SK-N-MC (cell line): Measurements from ENCODE around the gene L2HGDH.
"Not testable (repeated sequence)": the region's sequence is repeated elsewhere in the genome, so short reads cannot be mapped to it uniquely, and the experiment has no call there.

ENCODE experiments used
- DNase-seq: peaks from one replicate; pipeline ENCODE4 v3.0.0-alpha.2; 2011; ENCODE audit warnings: low read depth, low spot score
- H3K27ac ChIP-seq: fragments of 200-600 bp; sonication (generic); 2 replicates; pipeline ENCODE4 v1.5.1; 2016; ENCODE audit warnings: mixed run types
- H3K36me3 ChIP-seq: fragments of 200-600 bp; sonication (generic); 2 replicates; pipeline ENCODE4 v1.6.1; 2017; ENCODE audit warnings: antibody characterized with exemption, low read length, mixed read lengths; ENCODE audit not compliant: insufficient read depth
- H3K4me3 ChIP-seq: fragments of 200-600 bp; sonication (generic); 2 replicates; pipeline ENCODE4 v1.5.1; 2016
- H3K9ac ChIP-seq: fragments of 200-600 bp; sonication (generic); 2 replicates; pipeline ENCODE4 v1.8.0; 2017; ENCODE audit warnings: mixed run types, mixed read lengths; ENCODE audit not compliant: insufficient read length
- H3K9me3 ChIP-seq: fragments of 200-600 bp; sonication (generic); 2 replicates; pipeline ENCODE4 v1.6.1; 2017; ENCODE audit warnings: low read depth, mild to moderate bottlenecking, antibody characterized with exemption, low read length, moderate library complexity, mixed read lengths
- EZH2 ChIP-seq: fragments of 200-600 bp; sonication (generic); IDR thresholded peaks from one replicate; pipeline ENCODE4 v1.6.1; 2017; ENCODE audit warnings: antibody characterized with exemption
- FOXP2 ChIP-seq: optimal IDR thresholded peaks from 2 replicates; pipeline ENCODE3; 2011; ENCODE audit warnings: mild to moderate bottlenecking, moderate library complexity; ENCODE audit not compliant: insufficient read depth; ENCODE audit errors: extremely low read length, control extremely low read depth
- POLR2AphosphoS5 ChIP-seq: IDR thresholded peaks from 2 replicates; pipeline ENCODE4 v1.6.1; 2012; ENCODE audit warnings: mild to moderate bottlenecking, low read depth, low read length, borderline replicate concordance

The L2HGDH gene

GRCh38 chr14:50311972-50312733, at the start of gene L2HGDH, which contains the start of gene DMAC2L:
Gene L2HGDH, minus strand, starts transcription at chr14:50312229. Its CDS starts 79 bp downstream, at chr14:50312150.
Gene DMAC2L, plus strand, starts transcription at chr14:50312324. Its CDS starts 9,164 bp downstream, at chr14:50321488.
- peak within 1 kb of the TSS; percentile 89 for H3K27ac ChIP-seq
- peak within 1 kb of the TSS; percentile 87 for H3K4me3 ChIP-seq
- DNase-seq, result no peak
- no peaks in the 10 kb centered on the region for H3K9me3 ChIP-seq
- peak within 1 kb of the TSS; percentile 92 for H3K9ac ChIP-seq
- peaks cover 9% of the 10 kb centered on the region; the same call in 1 of the 2 replicates for H3K36me3 ChIP-seq
- peak; percentile 96 for TF ChIP-seq POLR2AphosphoS5
- no peak for TF ChIP-seq FOXP2
- no peak for TF ChIP-seq EZH2

- H3K9ac ChIP-seq, result no peak overlapping the region
- H3K4me3 ChIP-seq, result no peak overlapping the region
- H3K27ac ChIP-seq, result no peak overlapping the region
- H3K9me3 ChIP-seq, result no peaks in the 10 kb centered on the region
- no peaks in the 10 kb centered on the region for H3K36me3 ChIP-seq
- TF ChIP-seq FOXP2 (no peak), POLR2AphosphoS5 (no peak), EZH2 (no peak)
- DNase-seq, result no peak
Observed at GRCh38 chr14:50360851-50361250, 48.8 kb upstream of the L2HGDH start.

DNA sequence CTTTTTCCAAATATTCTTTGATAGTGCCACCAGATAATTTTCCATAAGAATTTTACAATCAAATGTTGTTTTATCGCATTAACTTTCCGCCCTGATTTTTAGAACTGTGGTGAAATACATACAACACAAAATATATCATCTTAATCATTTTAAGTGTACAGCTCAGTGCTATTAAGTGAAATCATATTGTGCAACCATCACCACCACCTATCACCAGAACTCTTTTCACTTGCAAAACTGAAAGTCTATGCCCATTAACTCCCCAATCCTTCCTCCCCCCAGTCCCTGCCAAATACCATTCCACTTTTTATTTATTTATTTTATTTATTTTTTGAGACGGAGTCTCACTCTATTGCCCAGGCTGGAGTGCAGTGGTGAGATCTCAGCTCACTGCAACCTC, 48.1 kb upstream of the L2HGDH start:
- Histone ChIP-seq H3K27ac (no peak overlapping the region), H3K36me3 (no peaks in the 10 kb centered on the region), H3K9ac (no peak overlapping the region), H3K4me3 (no peak overlapping the region), H3K9me3 (no peaks in the 10 kb centered on the region)
- no peak for DNase-seq
- TF ChIP-seq EZH2 (no peak), FOXP2 (no peak), POLR2AphosphoS5 (no peak)

DNA sequence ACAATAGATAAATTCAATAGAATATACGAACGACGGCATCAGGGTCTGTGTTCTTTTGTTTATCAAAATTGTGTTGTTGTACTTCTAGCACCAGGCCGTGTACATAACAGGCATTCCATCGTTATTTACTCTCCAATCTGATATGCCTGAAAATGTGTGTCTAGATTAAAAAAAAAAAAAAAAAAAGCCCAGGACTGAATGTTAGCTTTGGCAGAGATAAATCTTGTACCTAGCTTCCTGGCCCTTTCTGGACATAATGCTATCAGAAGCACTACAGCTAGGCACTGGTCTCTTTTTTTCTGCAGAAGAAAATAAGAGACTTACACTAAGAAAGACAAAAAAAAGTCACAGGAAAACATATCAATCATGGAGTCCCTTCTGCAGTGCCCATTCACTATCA, 47.6 kb upstream of the L2HGDH start:
- no peak overlapping the region for H3K4me3 ChIP-seq
- DNase-seq, result no peak

DNA sequence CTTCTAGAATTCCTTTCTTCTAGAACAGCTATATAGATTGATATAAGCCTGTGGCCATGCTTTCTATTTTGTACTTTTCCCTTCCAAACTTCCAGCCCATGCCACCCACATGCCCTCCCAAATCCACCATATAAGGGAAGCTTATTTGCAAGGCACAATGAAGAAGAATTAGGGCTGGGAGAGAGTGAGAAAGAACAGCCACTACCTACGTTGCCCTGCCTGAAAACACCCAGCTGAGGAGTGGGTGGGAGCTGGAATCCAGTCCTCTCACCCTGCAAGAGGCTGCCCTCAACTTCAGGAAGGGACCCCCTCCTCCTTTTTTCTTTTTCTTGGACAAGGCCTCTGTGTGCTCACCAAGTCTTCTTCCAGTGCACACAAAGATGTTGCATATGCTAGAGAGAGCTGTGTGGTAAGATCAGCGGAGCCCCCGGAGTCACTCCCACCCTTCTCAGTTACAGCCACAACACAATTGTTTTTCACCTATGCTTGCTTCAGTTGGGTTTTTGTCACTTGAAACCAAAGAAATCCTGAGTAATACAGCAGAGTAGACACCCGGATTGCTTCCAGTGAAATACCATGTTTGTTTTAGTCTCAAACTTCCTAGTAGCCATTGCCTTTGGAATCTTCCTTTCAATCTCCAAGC, 45.8 kb upstream of the L2HGDH start:
- Histone ChIP-seq H3K9me3 (no peaks in the 10 kb centered on the region), H3K4me3 (no peak overlapping the region), H3K27ac (no peak overlapping the region), H3K9ac (no peak overlapping the region), H3K36me3 (no peaks in the 10 kb centered on the region)
- no peak for DNase-seq
- TF ChIP-seq POLR2AphosphoS5 (no peak), FOXP2 (no peak), EZH2 (no peak)

More for the DNA sequence above, 47.6 kb upstream of the L2HGDH start:
- Histone ChIP-seq H3K9ac (no peak overlapping the region), H3K27ac (no peak overlapping the region), H3K36me3 (no peaks in the 10 kb centered on the region), H3K9me3 (no peaks in the 10 kb centered on the region)
- TF ChIP-seq EZH2 (no peak), POLR2AphosphoS5 (no peak), FOXP2 (no peak)

- no peak overlapping the region for H3K27ac ChIP-seq
- H3K4me3 ChIP-seq, result no peak overlapping the region
- no peak for TF ChIP-seq FOXP2
- TF ChIP-seq POLR2AphosphoS5, result no peak
- no peak for TF ChIP-seq EZH2
- no peaks in the 10 kb centered on the region for H3K9me3 ChIP-seq
- no peak for DNase-seq
- H3K9ac ChIP-seq, result no peak overlapping the region
- H3K36me3 ChIP-seq, result no peaks in the 10 kb centered on the region
Observed at GRCh38 chr14:50357124-50357523, 45.1 kb upstream of the L2HGDH start.

- H3K9me3 ChIP-seq, DNase-seq: not testable (repeated sequence)
Observed at GRCh38 chr14:50356283-50356682, 44.3 kb upstream of the L2HGDH start.

DNA sequence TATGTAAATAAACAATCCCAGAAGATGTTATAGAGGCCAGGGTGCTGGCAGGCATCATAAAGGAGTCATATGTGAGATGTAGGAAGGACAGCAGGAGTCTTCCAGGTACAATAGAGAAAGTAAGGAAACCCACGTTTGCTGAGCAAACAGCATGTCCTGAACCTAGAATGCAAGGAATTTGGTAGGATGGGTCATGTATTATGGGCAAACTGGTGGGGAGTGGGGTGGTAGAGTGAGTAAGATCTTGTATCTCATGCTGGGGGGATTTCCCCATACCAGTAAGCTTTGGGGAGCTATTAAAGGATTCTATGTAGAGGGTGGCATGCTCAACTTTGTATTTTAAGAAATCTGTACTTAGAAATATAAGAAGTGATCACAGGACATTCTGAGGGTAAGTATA, 43.7 kb upstream of the L2HGDH start:
- Histone ChIP-seq H3K9ac (no peak overlapping the region), H3K4me3 (no peak overlapping the region), H3K9me3 (no peaks in the 10 kb centered on the region), H3K36me3 (no peaks in the 10 kb centered on the region), H3K27ac (no peak overlapping the region)
- TF ChIP-seq EZH2 (no peak), FOXP2 (no peak), POLR2AphosphoS5 (no peak)
- no peak for DNase-seq

More at GRCh38 chr14:50356283-50356682, 44.3 kb upstream of the L2HGDH start:
- H3K9ac ChIP-seq, H3K27ac ChIP-seq, H3K4me3 ChIP-seq, H3K36me3 ChIP-seq: not testable (repeated sequence)
